ENCODE data around the gene EGFLAM.

Gene EGFLAM

DNA sequence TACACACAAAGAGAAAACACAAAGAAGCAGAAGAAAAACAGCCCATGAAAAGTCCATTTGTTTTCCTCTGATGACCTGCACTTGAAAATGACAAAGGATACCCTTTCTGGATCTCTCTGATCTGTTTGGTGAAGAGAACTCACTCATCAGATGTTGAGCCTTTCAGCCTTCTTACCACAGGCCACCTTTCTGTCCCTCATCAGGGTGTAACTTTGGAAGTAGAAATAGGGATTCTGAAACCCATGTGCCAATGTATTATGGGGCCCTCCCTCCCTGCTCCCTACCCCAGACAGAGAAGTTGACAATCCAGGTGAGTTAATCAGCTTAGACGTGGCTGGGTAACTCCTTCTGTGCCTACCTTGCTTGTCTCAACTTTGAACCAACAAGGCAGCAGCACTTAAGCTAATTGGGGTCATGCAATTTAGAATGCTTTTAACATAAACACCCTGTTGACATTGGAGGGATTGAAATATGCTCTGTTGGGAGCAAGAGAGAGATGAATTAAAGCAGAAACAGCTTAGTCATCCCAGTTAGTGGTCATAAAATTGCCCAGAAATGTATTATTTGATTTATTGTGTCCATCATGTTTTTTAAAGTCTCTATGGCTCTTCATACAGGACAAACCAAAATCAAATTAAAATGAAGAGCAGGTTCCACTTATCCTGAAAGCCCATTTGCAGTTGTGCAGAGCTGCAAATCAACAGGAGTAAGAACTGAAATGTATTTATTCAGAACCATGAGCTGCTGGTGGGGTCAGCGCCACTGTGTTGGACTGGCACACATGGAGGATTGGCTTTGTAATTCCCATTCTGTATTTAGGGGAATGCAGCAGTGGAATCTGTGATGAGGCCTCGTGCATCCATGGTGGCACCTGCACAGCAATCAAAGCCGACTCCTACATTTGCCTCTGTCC lies 166.0 kb downstream of the EGFLAM start:
- Histone ChIP-seq H2BK12ac (ENCODE audit: low read length) (no peak overlapping the region), H3K4me2 (ENCODE audit: low read length) (no peak overlapping the region), H3K14ac (ENCODE audit: low read length) (no peak overlapping the region), H3K18ac (ENCODE audit: low read length) (no peak overlapping the region), H2AFZ (ENCODE audit: insufficient read depth, low read length, poor library complexity) (no peak overlapping the region), H4K12ac (ENCODE audit: low read depth, low read length) (no peak overlapping the region), H3K79me2 (ENCODE audit: control insufficient read depth, insufficient read depth, low read length, poor library complexity) (no peaks in the 10 kb centered on the region), H3K23ac (ENCODE audit: low read length) (no peak overlapping the region), H3K36me3 (ENCODE audit: control insufficient read depth in 1 of 2, insufficient read depth in 2 of 2, low read length in 2 of 2) (no peaks in the 10 kb centered on the region), H3K27me3 (ENCODE audit: insufficient read depth, low read length) (no peaks in the 10 kb centered on the region), H3K79me1 (ENCODE audit: low read length) (peaks cover 6% of the 10 kb centered on the region), H2BK5ac (ENCODE audit: low read depth, low read length, poor library complexity) (no peak overlapping the region), H4K91ac (ENCODE audit: low read depth, low read length) (no peak overlapping the region), H3K27ac (ENCODE audit: low read depth, low read length) (no peak overlapping the region), H3K9me3 (ENCODE audit: insufficient read depth, low read depth, low read length) (no peaks in the 10 kb centered on the region), H3K4me3 (ENCODE audit: low read depth, low read length) (no peak overlapping the region), H2AK5ac (ENCODE audit: low read length) (no peak overlapping the region), H3K4me1 (ENCODE audit: control insufficient read depth in 1 of 2, insufficient read depth in 2 of 2, low read length in 2 of 2) (peaks cover 2 to 6% of the 10 kb centered on the region in 2 experiments), H2BK120ac (ENCODE audit: insufficient read depth, low read length, poor library complexity) (no peak overlapping the region), H3K4ac (ENCODE audit: low read depth, low read length) (no peak overlapping the region), H4K8ac (ENCODE audit: low read depth, low read length) (no peak overlapping the region), H3K9ac (ENCODE audit: low read length) (no peak overlapping the region)
- no CpG with 5 or more reads among the region's 4 CpGs for WGBS (ENCODE audit: extremely low coverage, insufficient coverage, insufficient read length)
- no peak for DNase-seq

DNA sequence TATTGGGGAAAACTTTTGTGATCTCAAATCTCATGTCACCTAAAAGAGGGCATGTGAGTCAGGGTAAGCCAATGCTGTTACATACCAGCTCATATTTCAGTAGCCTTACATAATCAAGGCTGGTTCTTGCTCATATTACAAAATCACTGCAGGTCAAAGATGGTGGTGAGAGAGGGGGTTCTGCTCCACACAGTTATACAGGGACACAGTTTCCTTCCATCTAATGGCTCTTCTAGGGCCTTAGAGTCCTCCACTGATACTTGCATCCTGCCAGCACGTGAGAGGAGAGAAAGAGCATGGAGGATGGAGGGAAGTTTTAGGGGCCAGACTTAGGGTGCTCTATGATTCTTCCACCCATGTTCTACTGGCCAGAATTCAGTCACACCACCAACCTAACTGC lies 168.1 kb downstream of the EGFLAM start:
- Histone ChIP-seq H3K36me3 (ENCODE audit: control insufficient read depth in 1 of 2, insufficient read depth in 2 of 2, low read length in 2 of 2) (no peaks in the 10 kb centered on the region), H4K91ac (ENCODE audit: low read depth, low read length) (peak overlapping the region; percentile 76)

DNA sequence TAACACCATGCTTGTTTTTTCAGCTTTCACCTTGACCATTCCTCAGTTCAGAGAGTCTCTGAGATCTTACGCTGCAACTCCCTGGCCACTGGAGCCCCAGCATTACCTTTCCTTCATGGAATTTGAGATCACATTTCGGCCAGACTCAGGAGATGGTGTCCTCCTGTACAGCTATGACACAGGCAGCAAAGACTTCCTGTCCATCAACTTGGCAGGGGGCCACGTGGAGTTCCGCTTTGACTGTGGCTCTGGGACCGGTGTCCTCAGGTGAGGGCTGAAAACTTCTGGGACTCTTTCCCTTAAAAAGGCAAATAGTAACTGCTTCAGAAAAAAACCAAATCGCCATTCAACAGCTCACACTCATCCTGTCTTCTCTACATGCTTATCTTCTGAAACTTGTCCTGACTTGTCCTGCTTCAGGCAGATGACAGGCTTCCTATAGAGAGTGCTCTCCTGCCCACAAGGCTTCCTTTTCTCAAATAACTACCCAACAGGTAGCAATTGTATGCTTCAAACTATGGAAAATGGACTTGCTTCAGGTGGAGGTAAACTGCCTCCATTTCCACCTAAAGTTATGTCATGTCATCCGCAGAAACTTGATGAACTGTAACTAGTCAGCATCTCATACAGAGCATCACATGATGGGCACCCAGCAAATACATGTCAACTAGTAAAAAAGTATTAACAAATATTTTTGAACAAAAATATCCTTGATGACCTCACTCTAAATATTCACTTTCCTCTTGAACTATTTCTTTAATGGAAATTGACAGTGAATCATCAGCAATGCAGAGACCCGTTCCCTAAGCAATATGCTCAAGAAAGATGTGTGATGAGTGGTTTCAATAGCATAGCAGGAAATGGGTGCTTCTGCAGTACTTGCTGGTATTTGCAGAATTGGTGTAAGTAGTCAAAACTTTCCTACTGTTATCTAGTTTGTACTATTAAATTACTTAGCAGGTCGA lies 168.9 kb downstream of the EGFLAM start:
- no peak for DNase-seq
- Histone ChIP-seq H3K9me3 (ENCODE audit: insufficient read depth, low read depth, low read length) (no peaks in the 10 kb centered on the region), H2AFZ (ENCODE audit: insufficient read depth, low read length, poor library complexity) (peak overlapping the region; percentile 17), H4K12ac (ENCODE audit: low read depth, low read length) (no peak overlapping the region), H2BK120ac (ENCODE audit: insufficient read depth, low read length, poor library complexity) (peak overlapping the region; percentile 19), H2AK5ac (ENCODE audit: low read length) (no peak overlapping the region), H3K23ac (ENCODE audit: low read length) (no peak overlapping the region), H2BK5ac (ENCODE audit: low read depth, low read length, poor library complexity) (peak overlapping the region; percentile 18), H3K27me3 (ENCODE audit: insufficient read depth, low read length) (no peaks in the 10 kb centered on the region), H4K8ac (ENCODE audit: low read depth, low read length) (peak overlapping the region; percentile 21), H3K36me3 (ENCODE audit: control insufficient read depth in 1 of 2, insufficient read depth in 2 of 2, low read length in 2 of 2) (no peaks in the 10 kb centered on the region), H3K79me2 (ENCODE audit: control insufficient read depth, insufficient read depth, low read length, poor library complexity) (no peaks in the 10 kb centered on the region), H3K14ac (ENCODE audit: low read length) (peak overlapping the region; percentile 37), H3K4ac (ENCODE audit: low read depth, low read length) (no peak overlapping the region), H3K4me1 (ENCODE audit: control insufficient read depth in 1 of 2, insufficient read depth in 2 of 2, low read length in 2 of 2) (peaks cover 2 to 6% of the 10 kb centered on the region in 2 experiments), H3K27ac (ENCODE audit: low read depth, low read length) (no peak overlapping the region), H4K91ac (ENCODE audit: low read depth, low read length) (peak overlapping the region; percentile 76), H3K4me2 (ENCODE audit: low read length) (no peak overlapping the region), H2BK12ac (ENCODE audit: low read length) (peak overlapping the region; percentile 9), H3K18ac (ENCODE audit: low read length) (no peak overlapping the region), H3K9ac (ENCODE audit: low read length) (no peak overlapping the region), H3K4me3 (ENCODE audit: low read depth, low read length) (no peak overlapping the region), H3K79me1 (ENCODE audit: low read length) (peaks cover 6% of the 10 kb centered on the region)
- no CpG with 5 or more reads among the region's 9 CpGs for WGBS (ENCODE audit: extremely low coverage, insufficient coverage, insufficient read length)

More for the DNA sequence above, 168.1 kb downstream of the EGFLAM start:
- Histone ChIP-seq H3K79me2 (ENCODE audit: control insufficient read depth, insufficient read depth, low read length, poor library complexity) (no peaks in the 10 kb centered on the region), H3K27me3 (ENCODE audit: insufficient read depth, low read length) (no peaks in the 10 kb centered on the region), H3K18ac (ENCODE audit: low read length) (no peak overlapping the region), H3K9ac (ENCODE audit: low read length) (no peak overlapping the region), H2BK12ac (ENCODE audit: low read length) (peak overlapping the region; percentile 9), H3K4ac (ENCODE audit: low read depth, low read length) (no peak overlapping the region), H3K4me1 (ENCODE audit: control insufficient read depth in 1 of 2, insufficient read depth in 2 of 2, low read length in 2 of 2) (peaks cover 2 to 6% of the 10 kb centered on the region in 2 experiments), H3K79me1 (ENCODE audit: low read length) (peaks cover 6% of the 10 kb centered on the region), H3K4me3 (ENCODE audit: low read depth, low read length) (no peak overlapping the region), H4K12ac (ENCODE audit: low read depth, low read length) (no peak overlapping the region), H2BK120ac (ENCODE audit: insufficient read depth, low read length, poor library complexity) (peak overlapping the region; percentile 19), H2BK5ac (ENCODE audit: low read depth, low read length, poor library complexity) (peak overlapping the region; percentile 18), H2AK5ac (ENCODE audit: low read length) (no peak overlapping the region), H3K14ac (ENCODE audit: low read length) (peak overlapping the region; percentile 37), H4K8ac (ENCODE audit: low read depth, low read length) (no peak overlapping the region), H3K27ac (ENCODE audit: low read depth, low read length) (no peak overlapping the region), H3K9me3 (ENCODE audit: insufficient read depth, low read depth, low read length) (no peaks in the 10 kb centered on the region), H3K4me2 (ENCODE audit: low read length) (no peak overlapping the region), H2AFZ (ENCODE audit: insufficient read depth, low read length, poor library complexity) (no peak overlapping the region), H3K23ac (ENCODE audit: low read length) (no peak overlapping the region)
- no CpG with 5 or more reads among the region's 1 CpG for WGBS (ENCODE audit: extremely low coverage, insufficient coverage, insufficient read length)
- peak in 1 of 2 donors; percentile 64 for DNase-seq

DNA sequence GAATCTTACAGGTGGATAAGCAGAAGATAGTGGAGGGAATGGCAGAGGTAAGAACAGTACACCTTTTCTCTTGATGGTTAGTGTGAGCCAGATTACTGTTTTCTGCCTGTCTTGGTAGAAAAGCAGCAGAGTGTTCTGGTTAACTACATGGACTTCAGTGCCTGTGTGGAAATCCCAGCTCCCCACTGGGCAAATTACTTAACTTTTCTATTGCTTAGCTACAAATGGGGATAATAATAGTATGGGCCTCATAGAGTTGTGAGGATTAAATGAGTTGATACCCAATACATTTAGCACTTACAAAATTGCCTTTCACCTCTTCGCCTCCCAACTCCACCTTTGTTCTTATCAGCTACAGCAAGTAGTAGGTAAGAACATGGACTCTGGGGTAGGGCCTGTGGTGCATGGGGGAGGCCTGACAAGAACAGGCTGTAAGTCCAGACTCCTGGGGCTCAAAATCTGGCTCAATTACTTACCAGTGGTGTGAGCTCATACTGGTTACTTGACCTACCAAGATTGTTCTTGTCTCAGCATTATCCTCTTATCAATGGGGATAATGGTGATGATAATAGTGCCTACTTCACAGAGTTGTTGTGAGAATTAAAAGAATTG lies 173.0 kb downstream of the EGFLAM start:
- Histone ChIP-seq H3K23ac (ENCODE audit: low read length) (no peak overlapping the region), H4K8ac (ENCODE audit: low read depth, low read length) (no peak overlapping the region), H3K4ac (ENCODE audit: low read depth, low read length) (no peak overlapping the region), H3K79me2 (ENCODE audit: control insufficient read depth, insufficient read depth, low read length, poor library complexity) (no peaks in the 10 kb centered on the region), H3K4me3 (ENCODE audit: low read depth, low read length) (no peak overlapping the region), H2BK5ac (ENCODE audit: low read depth, low read length, poor library complexity) (no peak overlapping the region), H2AK5ac (ENCODE audit: low read length) (no peak overlapping the region), H2AFZ (ENCODE audit: insufficient read depth, low read length, poor library complexity) (no peak overlapping the region), H3K4me1 (ENCODE audit: control insufficient read depth in 1 of 2, insufficient read depth in 2 of 2, low read length in 2 of 2) (peaks cover 2 to 6% of the 10 kb centered on the region in 2 experiments), H4K91ac (ENCODE audit: low read depth, low read length) (no peak overlapping the region), H3K4me2 (ENCODE audit: low read length) (no peak overlapping the region), H4K12ac (ENCODE audit: low read depth, low read length) (no peak overlapping the region), H3K27me3 (ENCODE audit: insufficient read depth, low read length) (no peaks in the 10 kb centered on the region), H3K18ac (ENCODE audit: low read length) (no peak overlapping the region), H3K79me1 (ENCODE audit: low read length) (peaks cover 6% of the 10 kb centered on the region), H2BK120ac (ENCODE audit: insufficient read depth, low read length, poor library complexity) (no peak overlapping the region), H3K27ac (ENCODE audit: low read depth, low read length) (no peak overlapping the region), H3K14ac (ENCODE audit: low read length) (no peak overlapping the region), H3K36me3 (ENCODE audit: control insufficient read depth in 1 of 2, insufficient read depth in 2 of 2, low read length in 2 of 2) (no peaks in the 10 kb centered on the region), H3K9me3 (ENCODE audit: insufficient read depth, low read depth, low read length) (no peaks in the 10 kb centered on the region), H2BK12ac (ENCODE audit: low read length) (no peak overlapping the region), H3K9ac (ENCODE audit: low read length) (no peak overlapping the region)
- no CpG with 5 or more reads among the region's 1 CpG for WGBS (ENCODE audit: extremely low coverage, insufficient coverage, insufficient read length)
- no peak for DNase-seq
